DMS114 treated with DMSO at 0.1 percent for 48 hours (cell line): ENCODE results near the gene PIGO.

Source experiments
- DNase-seq: peaks from one replicate; lab custom pipeline; 2025; ENCODE audit not compliant: unreplicated experiment; lab: John Stamatoyannopoulos, UW

Gene PIGO

DNA sequence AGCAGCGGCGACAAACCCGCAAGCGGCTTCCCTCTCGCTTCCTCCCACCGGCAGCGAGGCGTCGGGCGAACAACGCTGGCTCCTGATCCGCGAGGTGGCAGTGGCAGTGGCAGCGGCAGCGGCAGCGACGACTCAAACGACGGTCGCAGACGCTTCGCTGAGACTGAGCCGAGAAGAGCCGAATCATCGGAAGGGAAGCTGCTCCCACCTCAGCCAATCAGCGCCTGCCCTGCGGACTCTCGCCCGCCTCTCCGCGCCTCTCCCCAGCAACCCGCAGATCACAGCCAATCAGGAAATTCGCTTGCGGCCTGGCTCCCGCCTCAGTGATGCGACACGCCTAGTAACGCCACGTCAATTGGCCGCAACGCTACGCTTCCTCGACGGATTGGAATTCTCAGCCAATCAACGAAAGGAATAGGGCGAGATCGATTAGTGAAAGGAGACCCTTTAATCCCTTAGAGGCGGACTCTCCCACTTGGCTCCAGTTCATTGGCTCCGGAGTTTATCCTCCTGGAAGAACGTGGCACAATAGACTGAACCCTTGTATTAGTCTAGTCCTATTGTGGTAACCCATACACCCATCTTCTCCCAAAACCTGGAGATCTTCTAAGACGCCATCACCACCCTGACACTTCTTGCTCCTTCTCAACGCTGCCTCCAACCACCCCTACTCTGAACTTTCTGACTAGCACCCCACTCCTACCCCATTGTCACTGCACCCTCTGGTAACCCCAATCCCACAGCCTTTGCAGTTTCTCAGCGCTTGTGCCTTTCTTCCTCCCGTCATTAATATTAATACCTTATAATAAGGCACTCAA is 23.7 kb downstream of the PIGO start, which contains the start of gene VCP:
Gene VCP (minus strand): TSS at position 165 of the 818 bp plus-strand sequence. CDS start 272 bp downstream, outside the sequence.
- DNase-seq: peak; percentile 96

DNA sequence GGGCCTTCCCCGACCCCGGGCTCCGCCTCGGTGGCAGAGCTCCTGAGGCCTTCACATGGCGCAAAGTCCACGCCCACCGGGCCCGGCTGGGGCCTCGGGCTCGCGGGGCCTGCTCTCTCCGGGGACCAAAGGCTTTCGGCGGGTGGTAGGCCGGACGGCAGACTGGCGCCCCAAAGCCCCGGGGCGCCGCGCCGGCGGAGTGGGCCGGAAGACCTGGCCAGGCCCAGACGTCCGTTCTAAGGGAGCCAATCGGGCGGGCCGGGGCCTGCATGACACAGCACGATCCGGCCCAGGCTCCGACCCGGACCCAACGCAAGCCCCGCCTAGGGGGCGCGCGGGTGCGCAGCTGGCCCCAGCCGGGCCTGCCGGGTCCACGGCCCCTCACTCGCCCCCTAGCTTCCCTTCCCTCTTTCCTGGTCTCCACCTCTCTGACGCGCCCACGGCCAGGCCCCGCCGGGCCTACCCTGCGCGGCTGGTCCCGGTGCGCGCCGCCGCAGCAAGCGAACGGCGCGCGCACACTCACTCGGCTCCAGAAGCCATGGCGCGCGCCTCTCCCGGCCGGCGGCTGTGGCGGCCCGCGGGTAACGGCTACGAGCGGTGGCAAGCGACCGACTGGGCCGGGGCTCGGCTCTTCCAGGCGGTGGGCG is 24.5 kb downstream of the PIGO start:
- peak; percentile 59 for DNase-seq

- no peak for DNase-seq
Measured at GRCh38 chr9:35070823-35071813, 25.3 kb downstream of the PIGO start.

- DNase-seq: no peak
Measured at GRCh38 chr9:35069020-35069419, 27.4 kb downstream of the PIGO start.

DNA sequence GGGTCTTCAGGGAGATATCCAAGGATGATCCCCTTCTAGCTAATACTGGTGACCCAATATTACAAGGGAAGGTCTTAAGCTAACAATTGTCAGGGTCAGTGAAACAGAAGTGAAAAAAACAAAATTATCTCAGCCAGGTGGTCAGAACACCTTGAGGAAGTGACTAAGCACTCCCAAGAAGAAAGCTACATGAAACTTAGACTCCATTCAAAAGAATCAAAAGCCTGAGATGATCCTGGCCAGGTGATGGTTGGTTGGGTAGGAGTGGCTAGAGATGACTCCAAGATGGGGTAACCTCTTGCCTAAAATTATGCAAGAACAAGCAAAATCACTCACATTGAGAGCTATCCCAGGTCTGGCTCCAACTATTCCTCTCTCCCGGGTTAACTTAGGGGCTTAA is 29.3 kb downstream of the PIGO start:
- DNase-seq: no peak

GRCh38 chr9:35060548-35061207 is 35.7 kb downstream of the PIGO start:
- no peak for DNase-seq

GRCh38 chr9:35059438-35059837 is 37.0 kb downstream of the PIGO start:
- DNase-seq: no peak

GRCh38 chr9:35057271-35057620 is 39.1 kb downstream of the PIGO start:
- DNase-seq: no peak

DNA sequence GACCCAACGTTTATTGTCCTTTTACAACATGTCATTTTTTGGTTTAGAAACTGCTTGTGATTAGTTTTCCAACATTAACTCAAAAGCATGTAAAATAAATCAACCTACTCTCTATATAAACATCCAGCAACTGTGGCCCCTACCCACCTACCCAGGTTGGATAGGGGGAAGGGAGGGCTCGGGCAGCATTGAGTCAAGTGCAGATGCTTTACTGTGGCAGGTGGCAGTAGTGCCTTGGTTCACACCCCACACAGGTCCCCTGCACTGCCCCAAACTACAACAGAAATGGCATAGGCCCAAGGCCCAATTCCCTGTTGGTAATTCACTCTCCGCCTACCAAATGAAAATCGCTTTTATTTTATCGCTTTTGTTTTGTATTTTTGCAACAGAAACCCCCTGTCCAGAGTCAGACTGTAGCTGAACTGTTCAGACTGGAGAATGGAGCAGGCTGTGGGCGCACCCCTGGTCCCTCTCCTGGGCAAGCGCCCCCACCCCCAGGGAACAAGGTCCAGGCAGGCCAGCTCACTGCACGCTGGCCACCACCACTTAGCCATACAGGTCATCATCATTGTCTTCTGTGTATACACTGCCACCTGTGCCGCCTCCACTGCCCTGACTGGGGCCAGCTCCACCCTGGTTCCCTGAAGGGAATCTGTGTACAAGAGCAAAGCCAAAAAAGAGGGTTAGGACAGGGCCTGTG is 39.7 kb downstream of the PIGO start:
- no peak for DNase-seq

DNA sequence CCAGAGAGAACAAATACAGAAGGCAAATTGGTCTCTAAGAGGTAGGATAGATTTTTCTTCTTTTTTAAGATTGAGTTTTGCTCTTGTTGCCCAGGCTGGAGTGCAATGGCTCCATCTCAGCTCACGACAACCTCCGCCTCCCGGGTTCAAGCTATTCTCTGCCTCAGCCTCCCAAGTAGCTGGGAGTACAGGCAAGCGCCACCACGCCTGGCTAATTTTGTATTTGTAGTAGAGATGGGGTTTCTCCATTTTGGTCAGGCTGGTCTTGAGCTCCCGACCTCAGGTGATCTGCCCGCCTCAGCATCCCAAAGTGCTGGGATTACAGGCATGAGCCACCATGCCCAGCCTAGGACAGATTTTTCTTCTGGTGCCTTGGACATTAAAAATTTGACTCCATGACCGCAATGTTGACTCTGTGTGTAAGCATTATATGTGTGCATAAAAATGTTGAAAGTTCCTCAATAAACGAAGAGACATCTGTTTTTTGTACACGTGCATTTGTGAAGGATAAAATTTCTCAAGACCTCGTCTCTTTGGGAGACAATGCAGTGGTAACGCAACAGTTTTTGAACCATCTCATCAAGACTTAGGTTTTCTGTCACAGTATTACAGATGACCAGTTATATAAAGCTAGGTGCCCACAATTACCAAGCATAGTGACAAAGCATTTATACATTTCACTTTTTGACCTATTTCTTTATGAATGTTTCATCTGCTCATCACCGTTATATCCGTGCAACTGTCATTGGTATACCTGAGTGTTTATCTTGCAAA is 41.3 kb downstream of the PIGO start:
- DNase-seq: no peak

GRCh38 chr9:35054185-35054835 is 42.1 kb downstream of the PIGO start:
- DNase-seq: no peak

DNA sequence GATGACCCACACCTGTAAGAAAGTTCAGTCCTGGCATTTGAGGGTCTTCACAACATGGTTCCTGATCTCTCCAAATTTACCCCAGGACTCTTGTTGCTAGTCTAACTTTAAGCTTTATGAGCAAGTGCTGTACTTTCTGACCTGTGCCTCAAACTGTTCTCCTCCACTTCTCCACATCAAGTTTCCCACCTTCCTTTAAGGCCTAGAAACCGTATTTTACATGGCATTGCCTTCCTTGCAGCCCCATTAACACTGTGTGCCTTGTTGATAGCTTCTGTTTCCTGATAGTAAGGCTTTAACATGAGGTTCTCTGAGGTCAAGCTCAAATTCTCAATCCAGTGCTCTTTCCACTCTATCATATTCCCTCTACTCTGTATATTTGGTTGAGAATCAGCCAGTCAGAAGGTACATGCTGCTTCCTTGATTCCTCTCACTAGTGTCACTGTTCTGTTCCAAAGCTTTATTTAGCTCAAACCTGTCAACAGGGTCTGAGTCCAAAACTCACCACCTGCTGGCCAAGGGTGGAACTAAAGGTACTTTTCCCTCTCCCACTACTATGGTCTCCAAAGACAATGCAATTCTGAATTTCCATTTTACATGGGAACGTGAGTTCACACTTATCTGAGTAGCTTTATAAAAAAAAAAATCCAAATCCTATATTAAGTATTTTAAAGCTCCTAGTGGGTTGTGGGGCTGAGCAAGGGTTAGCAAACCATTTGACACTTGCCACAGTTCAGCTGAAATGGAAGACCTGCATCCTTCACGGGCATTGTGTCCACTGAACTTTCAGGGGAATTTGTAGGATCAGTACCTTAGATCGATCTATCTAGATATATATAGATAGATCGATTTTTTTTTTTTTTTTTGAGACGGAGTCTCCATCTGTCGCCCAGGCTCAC is 45.1 kb downstream of the PIGO start:
- peak; percentile 19 for DNase-seq

DNA sequence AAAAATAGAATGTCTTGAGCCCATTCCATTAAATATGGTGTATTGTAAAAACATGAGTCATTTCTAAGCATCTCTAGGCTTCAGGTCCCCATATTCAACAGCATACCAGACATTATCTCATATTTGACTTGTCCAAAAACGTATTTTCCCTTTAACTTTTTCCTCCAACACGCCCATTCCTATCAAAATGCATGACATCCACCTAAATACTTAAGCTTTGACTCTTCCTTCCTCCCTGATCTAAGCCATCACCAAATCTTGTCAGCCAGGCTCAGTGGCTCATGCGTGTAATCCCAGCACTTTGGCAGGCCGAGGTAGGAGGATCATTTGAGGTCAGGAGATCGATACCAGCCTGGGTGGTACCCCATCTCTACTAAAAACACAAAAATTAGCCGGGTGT is 47.9 kb downstream of the PIGO start:
- DNase-seq: no peak

DNA sequence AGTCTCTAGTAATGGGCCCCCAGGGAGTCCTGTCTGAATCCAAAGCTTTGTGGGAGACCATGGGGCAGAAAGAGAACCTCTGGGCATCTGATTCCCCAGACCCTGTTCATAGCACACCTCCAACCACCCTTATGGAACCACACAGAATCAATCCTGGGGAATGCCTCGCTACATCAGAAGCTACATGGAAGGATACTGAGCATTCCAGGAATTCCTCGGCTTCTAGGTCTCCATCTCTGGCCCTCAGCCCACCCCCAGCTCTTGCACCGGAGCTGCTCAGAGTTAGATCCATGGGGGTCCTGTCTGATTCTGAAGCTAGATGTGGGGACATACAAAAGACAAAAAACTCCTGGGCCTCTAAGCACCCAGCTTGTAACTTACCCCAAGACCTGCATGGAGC is 52.3 kb downstream of the PIGO start:
- no peak for DNase-seq

DNA sequence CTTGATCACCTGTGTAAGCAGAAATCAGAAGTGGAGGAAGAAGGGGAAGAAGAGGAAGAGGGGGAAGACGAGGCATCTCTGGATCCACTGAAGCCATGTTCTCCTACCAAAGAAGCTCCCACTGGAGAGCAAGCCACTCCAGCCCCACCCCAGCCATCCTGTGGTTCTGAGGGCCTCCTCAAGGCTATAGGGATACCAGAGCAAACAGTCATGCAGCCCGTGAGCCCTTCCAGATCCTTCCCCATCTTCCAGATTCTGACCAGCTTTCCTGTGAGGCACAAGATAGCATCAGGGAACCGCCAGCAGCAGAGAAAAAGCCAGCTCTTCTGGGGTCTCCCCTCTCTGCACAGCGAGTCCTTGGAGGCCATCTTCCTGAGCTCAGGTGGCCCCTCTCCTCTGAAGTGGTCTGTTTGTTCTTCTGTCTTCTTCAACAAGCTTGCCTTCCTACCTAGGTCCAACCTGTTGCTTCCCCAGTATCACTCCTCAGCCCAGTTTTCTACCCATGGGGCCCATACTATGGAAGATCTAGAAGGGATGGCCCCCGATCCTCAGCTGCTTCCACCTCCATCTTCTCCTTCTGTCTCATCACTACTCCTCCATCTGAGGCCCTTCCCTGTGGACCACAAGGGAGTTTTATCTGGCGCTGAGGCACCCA is 53.4 kb downstream of the PIGO start:
- no peak for DNase-seq

- no peak for DNase-seq
Measured at GRCh38 chr9:35042081-35042604, 54.2 kb downstream of the PIGO start.
